Adrenal gland (tissue), 5 donors: ENCODE measurements around the gene OR10H2.

Source experiments
- POLR2A ChIP-seq, 2 donors: fragments of 450-650 bp; IDR thresholded peaks; one replicate each; pipeline ENCODE4 v1.6.1; 2017; ENCODE audit warnings: antibody characterized with exemption in 2 of 2, mild to moderate bottlenecking in 2 of 2, moderate library complexity in 1 of 2
- TF ChIP-seq, protein P1 (sequence below), 6 experiments: fragments of 450-650 bp in 4 of 6; fragments of 200-600 bp in 2 of 6; sonication (generic) in 1 of 6; IDR thresholded peaks; 1 replicate in 5 of 6; 2 replicates in 1 of 6; pipeline versions ENCODE4 v1.5.1 to v1.8.0; 2016 to 2021; ENCODE audit warnings: antibody characterized with exemption in 6 of 6, mild to moderate bottlenecking in 2 of 6, moderate library complexity in 1 of 6
- donor health status: DM: no; HTN: no; CAD: no.

DNA sequence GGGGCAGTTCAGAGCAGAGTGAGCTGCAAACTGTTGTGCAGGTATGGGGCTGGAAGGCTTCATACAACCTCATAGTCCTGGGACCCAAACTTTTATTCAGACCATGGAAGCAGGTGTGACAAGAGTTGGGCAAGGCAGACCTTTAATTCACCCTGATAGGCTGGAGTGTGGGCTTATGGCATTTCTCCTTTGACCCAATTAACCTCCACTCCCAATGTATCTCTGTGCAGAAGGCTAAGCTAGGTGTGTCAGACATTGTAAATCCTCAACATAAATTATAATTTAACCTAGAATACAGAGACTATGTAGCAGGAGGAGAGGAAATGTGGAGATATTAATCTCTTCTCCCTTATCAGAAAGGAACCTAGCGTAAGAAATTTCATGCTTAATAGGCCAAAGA, 12.2 kb upstream of the OR10H2 start:
- TF ChIP-seq POLR2A (IDR thresholded peaks at IDR 0.05), result no peak
- TF ChIP-seq, protein P1, sequence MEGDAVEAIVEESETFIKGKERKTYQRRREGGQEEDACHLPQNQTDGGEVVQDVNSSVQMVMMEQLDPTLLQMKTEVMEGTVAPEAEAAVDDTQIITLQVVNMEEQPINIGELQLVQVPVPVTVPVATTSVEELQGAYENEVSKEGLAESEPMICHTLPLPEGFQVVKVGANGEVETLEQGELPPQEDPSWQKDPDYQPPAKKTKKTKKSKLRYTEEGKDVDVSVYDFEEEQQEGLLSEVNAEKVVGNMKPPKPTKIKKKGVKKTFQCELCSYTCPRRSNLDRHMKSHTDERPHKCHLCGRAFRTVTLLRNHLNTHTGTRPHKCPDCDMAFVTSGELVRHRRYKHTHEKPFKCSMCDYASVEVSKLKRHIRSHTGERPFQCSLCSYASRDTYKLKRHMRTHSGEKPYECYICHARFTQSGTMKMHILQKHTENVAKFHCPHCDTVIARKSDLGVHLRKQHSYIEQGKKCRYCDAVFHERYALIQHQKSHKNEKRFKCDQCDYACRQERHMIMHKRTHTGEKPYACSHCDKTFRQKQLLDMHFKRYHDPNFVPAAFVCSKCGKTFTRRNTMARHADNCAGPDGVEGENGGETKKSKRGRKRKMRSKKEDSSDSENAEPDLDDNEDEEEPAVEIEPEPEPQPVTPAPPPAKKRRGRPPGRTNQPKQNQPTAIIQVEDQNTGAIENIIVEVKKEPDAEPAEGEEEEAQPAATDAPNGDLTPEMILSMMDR (IDR thresholded peaks at IDR 0.05), result no peak
